ENCODE data around the gene PEAK3.

PEAK3 gene

GRCh38 chr19:2231621-2232221 is 50.3 kb downstream of the PEAK3 start:
- TF ChIP-seq POLR2A (IDR thresholded peaks at IDR 0.05; ENCODE audit: low read length) (peak; percentile 25), GATA1 (IDR thresholded peaks at IDR 0.05; ENCODE audit: low read depth, low read length) (no peak)
- peak in 1 of 2 experiments; percentile 36 for DNase-seq

DNA sequence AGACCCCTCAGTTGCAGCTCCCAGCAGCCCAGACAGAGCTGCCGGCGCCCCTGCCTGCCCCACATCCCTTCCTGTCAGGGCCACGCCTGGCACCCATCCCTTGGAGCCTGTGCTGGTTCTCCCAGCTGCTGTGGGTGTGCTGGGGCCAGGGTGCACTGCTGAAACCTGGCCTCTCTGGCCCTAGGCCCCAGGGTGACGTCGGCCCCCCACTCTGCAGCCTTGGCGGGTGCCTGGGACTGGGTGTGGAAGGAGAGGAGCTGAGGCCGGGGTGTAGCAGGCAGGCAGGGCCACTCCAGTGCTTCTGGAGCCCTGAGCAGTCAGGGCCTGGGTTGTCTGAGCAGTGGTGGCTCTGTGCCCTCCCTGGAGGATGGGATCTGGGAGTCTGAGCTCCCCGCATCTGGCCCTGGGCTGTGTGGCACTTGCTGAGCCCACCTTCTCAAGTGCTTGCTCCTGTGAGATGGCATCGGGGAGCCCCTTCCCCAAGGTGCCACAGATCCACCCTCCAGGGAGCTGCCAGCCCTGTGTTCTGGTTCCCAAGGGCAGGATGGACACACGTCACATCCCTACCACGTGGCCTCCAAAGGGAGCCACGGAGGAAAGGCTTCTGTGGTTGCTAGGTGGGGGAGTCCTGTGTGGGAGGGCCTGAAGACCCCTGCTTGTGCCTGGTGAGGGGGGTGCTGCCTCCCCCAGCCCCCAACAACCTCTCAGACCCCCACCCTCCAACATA is 51.0 kb downstream of the PEAK3 start:
- no peak for DNase-seq
- no peak for TF ChIP-seq POLR2A (IDR thresholded peaks at IDR 0.05; ENCODE audit: low read length)
- no peak for TF ChIP-seq GATA1 (IDR thresholded peaks at IDR 0.05; ENCODE audit: low read depth, low read length)

GRCh38 chr19:2230033-2230531 is 51.9 kb downstream of the PEAK3 start:
- no peak for DNase-seq
- TF ChIP-seq POLR2A (IDR thresholded peaks at IDR 0.05; ENCODE audit: low read length), result no peak

DNA sequence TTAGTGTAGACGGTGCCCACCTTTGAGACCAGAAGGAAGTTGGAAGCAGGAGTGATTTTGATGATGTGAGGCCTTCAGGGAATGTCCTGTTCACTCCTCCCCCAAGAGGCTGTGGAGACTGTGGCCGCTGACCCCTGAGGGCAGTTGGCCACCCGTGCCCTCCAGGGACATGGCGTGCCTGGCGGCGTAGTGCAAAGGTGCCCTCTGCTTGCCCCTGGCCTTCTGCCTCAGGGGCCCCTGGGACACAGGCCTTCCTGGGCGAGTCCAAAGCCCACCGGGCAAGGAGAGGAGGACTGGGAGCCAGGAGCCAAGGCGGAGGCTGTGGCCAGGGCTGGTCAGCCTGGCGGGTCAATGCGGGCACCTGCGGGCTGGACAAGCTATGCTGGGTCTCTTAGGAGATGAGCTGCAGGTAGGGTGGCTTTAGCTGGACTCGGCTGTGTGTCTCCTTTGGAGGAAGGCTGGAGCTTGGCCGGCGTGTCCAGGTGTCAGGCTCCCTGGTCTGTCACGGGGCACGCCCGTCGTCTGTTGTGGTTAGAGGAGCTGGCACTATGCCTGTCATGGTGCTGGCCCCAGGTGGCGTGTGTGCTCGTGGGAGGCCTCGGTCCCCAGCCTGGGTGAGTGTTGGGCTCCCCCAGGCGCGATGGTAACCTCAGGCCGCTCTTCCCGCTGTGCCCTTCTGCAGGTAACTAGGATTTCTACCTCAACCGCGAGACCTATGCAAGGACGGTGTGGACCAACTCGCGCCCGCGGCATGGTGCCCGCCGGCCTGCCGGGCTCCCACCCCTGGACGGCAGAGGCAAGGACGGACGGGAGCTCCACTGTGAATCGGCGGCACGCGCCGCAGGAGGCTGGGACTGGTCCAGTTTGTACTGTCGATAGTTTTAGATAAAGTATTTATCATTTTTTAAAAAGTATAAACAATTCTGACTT is 52.6 kb downstream of the PEAK3 start:
- peak; percentile 21 for TF ChIP-seq POLR2A (IDR thresholded peaks at IDR 0.05; ENCODE audit: low read length)
- TF ChIP-seq GATA1 (IDR thresholded peaks at IDR 0.05; ENCODE audit: low read depth, low read length), result no peak
- no peak for DNase-seq

DNA sequence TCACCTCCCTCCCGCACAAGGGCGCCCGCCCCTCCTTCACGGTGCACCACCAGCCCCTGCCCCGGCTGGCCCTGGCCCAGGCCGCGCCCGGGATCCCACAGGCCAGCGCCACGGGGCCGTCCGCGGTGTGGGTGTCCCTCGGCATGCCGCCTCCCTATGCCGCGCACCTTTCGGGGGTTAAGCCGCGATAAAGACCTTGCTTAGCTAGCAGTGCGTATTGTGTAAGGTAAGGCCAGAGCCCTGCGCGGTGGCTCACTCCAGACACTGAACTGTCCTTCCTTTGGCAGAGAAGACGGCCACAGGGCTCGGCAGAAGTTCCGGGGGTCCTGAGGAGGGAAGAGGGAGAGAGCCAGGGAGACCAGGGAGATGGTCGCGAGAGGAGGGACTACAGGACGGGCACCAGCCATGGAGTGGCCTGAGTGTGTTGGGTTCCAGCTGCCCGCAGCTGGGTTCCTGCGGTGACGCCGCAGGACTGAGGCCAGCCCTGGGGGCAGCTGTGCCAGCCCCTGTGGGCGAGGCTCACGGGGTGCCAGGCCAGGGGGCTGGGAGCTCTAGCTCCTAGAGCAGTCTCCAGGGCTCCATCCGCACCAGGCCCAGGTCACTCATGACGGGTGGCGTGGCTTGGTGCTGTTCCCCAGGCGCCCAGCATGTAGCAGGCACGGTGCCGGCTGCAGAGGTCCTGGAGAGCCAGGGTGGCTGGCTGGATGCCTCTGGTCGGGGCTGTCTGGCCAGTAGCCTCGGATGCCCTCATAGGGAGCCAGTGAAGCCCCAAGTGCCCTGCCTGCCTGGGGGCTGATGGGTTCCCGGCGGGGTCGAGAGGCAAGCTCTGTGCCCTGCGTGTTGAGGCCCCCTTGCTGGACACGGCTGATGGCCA is 53.6 kb downstream of the PEAK3 start:
- no peak for DNase-seq
- TF ChIP-seq POLR2A (IDR thresholded peaks at IDR 0.05; ENCODE audit: low read length) (no peak), GATA1 (IDR thresholded peaks at IDR 0.05; ENCODE audit: low read depth, low read length) (no peak)

DNA sequence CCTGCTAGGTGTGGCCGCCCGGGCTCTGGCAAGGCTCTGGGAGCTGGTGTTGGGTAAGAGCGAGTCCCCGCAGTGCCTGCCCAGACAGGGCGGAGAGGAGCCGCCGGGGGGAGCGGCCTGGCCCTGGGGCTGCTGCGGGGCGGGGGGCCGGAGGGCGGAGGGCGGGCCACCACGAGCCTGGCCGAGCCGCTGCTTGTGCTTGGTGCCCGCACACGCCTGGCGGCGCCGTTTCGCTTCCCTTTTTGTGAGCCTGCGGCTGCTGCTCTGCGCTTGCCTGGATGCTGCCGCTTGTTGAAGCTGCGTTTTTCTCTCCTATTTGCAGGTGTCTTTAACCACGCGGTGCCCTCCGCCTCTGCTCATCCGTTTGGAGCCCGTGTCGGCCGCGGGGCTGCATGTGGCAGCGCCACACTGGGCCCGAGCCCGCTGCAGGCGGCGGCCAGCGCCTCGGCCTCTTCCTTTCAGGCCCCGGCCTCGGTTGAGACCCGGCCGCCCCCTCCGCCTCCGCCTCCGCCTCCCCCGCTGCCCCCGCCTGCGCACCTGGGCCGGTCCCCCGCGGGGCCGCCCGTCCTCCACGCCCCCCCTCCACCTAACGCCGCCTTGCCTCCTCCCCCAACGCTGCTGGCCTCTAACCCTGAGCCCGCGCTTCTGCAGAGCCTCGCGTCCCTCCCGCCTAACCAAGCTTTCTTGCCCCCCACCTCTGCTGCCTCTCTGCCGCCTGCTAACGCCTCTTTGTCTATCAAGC is 54.4 kb downstream of the PEAK3 start:
- TF ChIP-seq POLR2A (IDR thresholded peaks at IDR 0.05; ENCODE audit: low read length) (no peak), GATA1 (IDR thresholded peaks at IDR 0.05; ENCODE audit: low read depth, low read length) (no peak)
- DNase-seq, result no peak

GRCh38 chr19:2226840-2227360 is 55.1 kb downstream of the PEAK3 start:
- DNase-seq, result no peak
- TF ChIP-seq GATA1 (IDR thresholded peaks at IDR 0.05; ENCODE audit: low read depth, low read length) (no peak), POLR2A (IDR thresholded peaks at IDR 0.05; ENCODE audit: low read length) (no peak)

- TF ChIP-seq GATA1 (IDR thresholded peaks at IDR 0.05; ENCODE audit: low read depth, low read length) (no peak), POLR2A (IDR thresholded peaks at IDR 0.05; ENCODE audit: low read length) (no peak)
These were observed 55.7 kb downstream of the PEAK3 start for GRCh38 chr19:2226051-2226839.

DNA sequence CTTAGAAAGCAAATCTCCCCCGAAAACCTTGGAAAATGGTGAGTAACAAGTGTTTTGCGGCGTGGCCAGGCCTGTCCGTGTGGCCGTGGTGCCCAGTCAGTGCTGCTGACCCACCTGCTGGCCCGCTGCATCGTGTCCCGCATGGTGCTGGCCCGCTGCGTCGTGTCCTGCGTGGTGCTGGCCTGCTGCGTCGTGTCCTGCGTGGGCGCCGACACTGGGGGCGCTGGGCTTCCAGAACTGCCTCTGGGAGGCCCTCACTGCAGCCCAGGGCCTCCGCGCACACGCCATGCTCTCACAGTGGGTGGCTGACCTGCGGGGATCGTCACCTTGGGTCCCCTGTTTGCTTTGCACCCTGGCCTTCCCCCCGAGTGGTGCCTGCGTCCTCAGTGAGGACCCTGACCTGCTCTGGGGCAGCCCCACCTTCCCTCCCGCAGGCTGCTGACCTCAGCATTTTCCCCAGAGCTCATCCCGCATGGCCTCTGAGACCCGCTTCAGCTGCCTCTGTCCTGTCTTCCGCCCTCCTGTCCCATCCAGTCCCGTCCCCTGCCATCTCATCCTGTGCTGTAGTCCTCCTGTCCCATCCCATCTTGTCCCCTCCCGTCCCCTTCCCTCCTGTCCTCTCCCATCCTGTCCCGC is 56.4 kb downstream of the PEAK3 start:
- no peak for DNase-seq
- TF ChIP-seq GATA1 (IDR thresholded peaks at IDR 0.05; ENCODE audit: low read depth, low read length) (no peak), POLR2A (IDR thresholded peaks at IDR 0.05; ENCODE audit: low read length) (no peak)

More at GRCh38 chr19:2226051-2226839, 55.7 kb downstream of the PEAK3 start:
- no peak for DNase-seq

GRCh38 chr19:2224754-2225349 is 57.1 kb downstream of the PEAK3 start:
- DNase-seq, result no peak
- TF ChIP-seq GATA1 (IDR thresholded peaks at IDR 0.05; ENCODE audit: low read depth, low read length), result no peak
- no peak for TF ChIP-seq POLR2A (IDR thresholded peaks at IDR 0.05; ENCODE audit: low read length)
